PC-9 (cell line): ENCODE data around the gene CNGA1. TPM values are rescaled to one million over a fixed set of nuclear protein-coding genes. Genes with fewer than 3 reads are reported as not detected.
"Not testable (repeated sequence)": the region's sequence is repeated elsewhere in the genome, so short reads cannot be mapped to it uniquely, and the experiment has no call there.

Experiments used
- BruUV-seq: library from RNA; stranded (reverse); fragments of 400-500 nt; replicated peaks from 2 replicates; lab custom pipeline; 2021; lab: Mats Ljungman, UMichigan
- CTCF ChIA-PET: fragments of 300-600 bp; sonication (Branson Sonifier 250); formaldehyde crosslinking; loops from one replicate; lab custom pipeline; 2022; ENCODE audit warnings: antibody characterized with exemption; lab: Charles Lee
- POLR2A ChIA-PET: fragments of 300-600 bp; sonication (Branson Sonifier 250); formaldehyde crosslinking; loops from one replicate; lab custom pipeline; 2022; ENCODE audit warnings: antibody characterized with exemption; ENCODE audit not compliant: unreplicated experiment; lab: Charles Lee
- DNase-seq, 2 experiments: peaks; one replicate each; pipeline versions ENCODE4 v3.0.0 to v3.0.0-alpha.2; 2015 to 2022; ENCODE audit warnings: mixed read lengths in 1 of 2
- H2AFZ ChIP-seq: fragments of 200-600 bp; sonication (generic); 2 replicates; pipeline ENCODE4 v1.8.1; 2017; ENCODE audit warnings: antibody characterized with exemption
- H3F3A ChIP-seq: fragments of 200-600 bp; sonication (generic); 2 replicates; pipeline ENCODE4 v1.8.1; 2017; ENCODE audit warnings: antibody characterized with exemption, mild to moderate bottlenecking, low read depth; ENCODE audit not compliant: insufficient read depth
- H3K27ac ChIP-seq: fragments of 200-600 bp; sonication (generic); 2 replicates; pipeline ENCODE4 v1.6.1; 2016; ENCODE audit warnings: mixed run types
- H3K27me3 ChIP-seq: fragments of 200-600 bp; sonication (generic); 2 replicates; pipeline ENCODE4 v1.6.1; 2016; ENCODE audit warnings: low read depth, mixed run types; ENCODE audit not compliant: insufficient read depth
- H3K36me3 ChIP-seq: fragments of 200-600 bp; sonication (generic); 2 replicates; pipeline ENCODE4 v1.6.1; 2016; ENCODE audit warnings: low read depth, mixed run types
- H3K4me1 ChIP-seq: fragments of 200-600 bp; sonication (generic); replicated peaks from 2 replicates; pipeline ENCODE4 v1.6.1; 2016; ENCODE audit warnings: mixed run types; ENCODE audit not compliant: insufficient read depth
- H3K4me2 ChIP-seq: fragments of 200-600 bp; sonication (generic); 2 replicates; pipeline ENCODE4 v1.6.1; 2017; ENCODE audit warnings: mixed run types
- H3K4me3 ChIP-seq: fragments of 200-600 bp; sonication (generic); 2 replicates; pipeline ENCODE4 v1.6.1; 2016; ENCODE audit warnings: mixed run types
- H3K79me2 ChIP-seq: fragments of 200-600 bp; sonication (generic); 2 replicates; pipeline ENCODE4 v1.6.1; 2017; ENCODE audit warnings: low read depth, mixed run types
- H3K9me2 ChIP-seq: fragments of 200-600 bp; sonication (generic); 2 replicates; pipeline ENCODE4 v1.8.1; 2017; ENCODE audit warnings: mild to moderate bottlenecking; ENCODE audit not compliant: insufficient read depth
- H3K9me3 ChIP-seq: fragments of 200-600 bp; sonication (generic); 2 replicates; pipeline ENCODE4 v1.8.1; 2016; ENCODE audit warnings: low read depth; ENCODE audit not compliant: insufficient read depth
- H4K20me1 ChIP-seq: fragments of 200-600 bp; sonication (generic); 2 replicates; pipeline ENCODE4 v1.8.1; 2017; ENCODE audit not compliant: insufficient read depth
- EZH2 ChIP-seq: fragments of 200-600 bp; sonication (generic); IDR thresholded peaks from 2 replicates; pipeline ENCODE4 v1.8.0; 2017; ENCODE audit warnings: antibody characterized with exemption, low read depth
- intact Hi-C: fragments of 100-400 bp; cut with micrococcal nuclease; formaldehyde crosslinking; loops from one replicate; pipeline ENCODE4 v1.10.0; 2022; ENCODE audit not compliant: unreplicated experiment
- total RNA-seq: library from RNA; stranded (reverse); gene quantifications from 2 replicates; pipeline ENCODE4 v1.2.3, GENCODE V29; 2021
- TF ChIP-seq, protein P1 (sequence below): fragments of 200-600 bp; sonication (generic); conservative IDR thresholded peaks from 2 replicates; pipeline ENCODE4 v1.6.1; 2017; ENCODE audit warnings: mixed run types, antibody characterized with exemption, mild to moderate bottlenecking, moderate library complexity

The CNGA1 gene
- total RNA-seq, 1 experiment from 2014 or later: 1.8 TPM

DNA sequence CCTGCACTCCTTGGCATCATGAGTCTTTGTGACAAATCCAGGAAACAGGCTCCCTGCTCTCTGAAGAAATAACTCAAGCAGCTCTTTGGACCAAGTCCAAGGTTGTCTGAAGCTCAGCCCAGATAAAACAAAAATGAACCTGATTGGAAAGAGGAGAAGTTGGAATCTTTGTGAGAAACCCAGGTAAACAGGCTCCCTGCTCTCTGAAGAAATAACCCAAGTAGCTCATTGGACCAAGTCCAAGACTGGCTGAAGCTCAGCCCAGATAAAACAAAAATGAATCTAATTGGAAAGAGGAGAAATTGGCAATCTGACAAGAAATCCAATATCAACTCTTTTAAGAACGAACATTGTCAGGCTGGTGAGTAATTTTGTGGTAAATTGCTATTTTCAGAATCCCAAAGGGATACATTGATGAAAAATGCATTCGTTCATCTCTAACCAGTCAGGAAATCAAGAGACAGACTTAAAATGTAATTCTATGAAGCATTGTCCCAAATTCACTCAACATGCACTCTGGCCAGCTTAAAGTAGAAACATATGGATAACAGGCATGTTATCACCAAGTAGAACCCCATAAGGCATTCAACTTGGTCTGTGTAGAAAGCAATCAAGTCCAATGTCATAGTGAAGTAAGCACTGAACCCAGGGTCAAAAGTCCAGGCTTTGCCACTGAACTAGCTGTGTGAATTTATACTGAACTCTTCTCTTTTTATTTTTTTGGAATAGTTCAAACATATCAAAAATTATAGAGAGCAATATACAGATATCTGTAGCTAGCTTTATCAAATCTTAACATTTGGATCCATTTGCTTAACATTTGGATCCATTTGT lies 85.3 kb downstream of the CNGA1 start:
- Histone ChIP-seq H3K9me2 (no peaks in the 10 kb centered on the region), H3K27ac (no peak overlapping the region), H3K4me2 (no peak overlapping the region), H3K27me3 (no peaks in the 10 kb centered on the region), H2AFZ (no peak overlapping the region), H3K4me3 (no peak overlapping the region), H3K79me2 (no peaks in the 10 kb centered on the region), H4K20me1 (no peaks in the 10 kb centered on the region), H3K9me3 (no peaks in the 10 kb centered on the region), H3K36me3 (no peaks in the 10 kb centered on the region), H3K4me1 (no peaks in the 10 kb centered on the region), H3F3A (no peaks in the 10 kb centered on the region)
- ChIA-PET CTCF (interaction anchor here (0.6 kb wide), 1 partner anchor 360 kb away, joined by 3 read pairs; no protein-coding TSS in a partner anchor), POLR2A (no interaction called here)
- intact Hi-C loops: loop anchor here (5.0 kb wide), 1 partner anchor 244 kb away; no protein-coding TSS in a partner anchor
- BruUV-seq: no TSS peak
- DNase-seq: no peak
- TF ChIP-seq EZH2: no peak
- TF ChIP-seq, protein P1, sequence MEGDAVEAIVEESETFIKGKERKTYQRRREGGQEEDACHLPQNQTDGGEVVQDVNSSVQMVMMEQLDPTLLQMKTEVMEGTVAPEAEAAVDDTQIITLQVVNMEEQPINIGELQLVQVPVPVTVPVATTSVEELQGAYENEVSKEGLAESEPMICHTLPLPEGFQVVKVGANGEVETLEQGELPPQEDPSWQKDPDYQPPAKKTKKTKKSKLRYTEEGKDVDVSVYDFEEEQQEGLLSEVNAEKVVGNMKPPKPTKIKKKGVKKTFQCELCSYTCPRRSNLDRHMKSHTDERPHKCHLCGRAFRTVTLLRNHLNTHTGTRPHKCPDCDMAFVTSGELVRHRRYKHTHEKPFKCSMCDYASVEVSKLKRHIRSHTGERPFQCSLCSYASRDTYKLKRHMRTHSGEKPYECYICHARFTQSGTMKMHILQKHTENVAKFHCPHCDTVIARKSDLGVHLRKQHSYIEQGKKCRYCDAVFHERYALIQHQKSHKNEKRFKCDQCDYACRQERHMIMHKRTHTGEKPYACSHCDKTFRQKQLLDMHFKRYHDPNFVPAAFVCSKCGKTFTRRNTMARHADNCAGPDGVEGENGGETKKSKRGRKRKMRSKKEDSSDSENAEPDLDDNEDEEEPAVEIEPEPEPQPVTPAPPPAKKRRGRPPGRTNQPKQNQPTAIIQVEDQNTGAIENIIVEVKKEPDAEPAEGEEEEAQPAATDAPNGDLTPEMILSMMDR: no peak

DNA sequence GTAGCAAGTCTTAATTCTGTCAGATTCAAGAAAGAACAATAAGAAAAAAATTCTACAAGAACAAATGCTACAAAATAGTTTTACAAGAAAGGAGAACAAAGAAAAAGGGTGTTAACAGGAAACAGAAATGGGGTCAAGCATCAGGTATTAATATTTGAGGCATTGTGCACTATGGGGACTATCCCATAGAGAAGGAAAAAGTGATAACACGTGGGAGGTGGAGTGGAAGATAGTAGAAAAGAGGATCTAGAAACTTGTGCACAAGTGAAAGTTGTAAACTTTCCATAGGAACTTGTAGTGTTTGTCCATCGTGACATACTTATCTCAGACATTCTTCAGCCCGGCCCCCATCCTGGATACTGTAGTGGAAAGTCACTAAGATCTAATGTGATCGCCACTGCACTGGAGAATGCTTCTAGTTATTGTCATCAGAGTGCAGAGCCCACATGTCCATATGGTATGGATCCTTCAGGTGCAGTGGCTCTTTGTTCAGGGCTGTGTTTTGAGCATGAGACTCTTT lies 86.7 kb downstream of the CNGA1 start:
- H3K27ac ChIP-seq: no peak overlapping the region
- no peaks in the 10 kb centered on the region for H3K79me2 ChIP-seq
- no peaks in the 10 kb centered on the region for H3K4me1 ChIP-seq
- H3F3A ChIP-seq: no peaks in the 10 kb centered on the region
- no peak for DNase-seq
- H3K36me3 ChIP-seq: no peaks in the 10 kb centered on the region
- ChIA-PET POLR2A (no interaction called here), CTCF (no interaction called here)
- no peaks in the 10 kb centered on the region for H3K27me3 ChIP-seq
- no peak overlapping the region for H3K4me3 ChIP-seq
- BruUV-seq: no TSS peak
- no peak overlapping the region for H2AFZ ChIP-seq
- H3K9me3 ChIP-seq: no peaks in the 10 kb centered on the region
- H4K20me1 ChIP-seq: no peaks in the 10 kb centered on the region
- no peaks in the 10 kb centered on the region for H3K9me2 ChIP-seq
- intact Hi-C loops: loop anchor here (5.0 kb wide), 2 partner anchors 163 to 242 kb away; no protein-coding TSS in a partner anchor
- H3K4me2 ChIP-seq: no peak overlapping the region
- TF ChIP-seq, protein P1: no peak
- TF ChIP-seq EZH2: no peak

DNA sequence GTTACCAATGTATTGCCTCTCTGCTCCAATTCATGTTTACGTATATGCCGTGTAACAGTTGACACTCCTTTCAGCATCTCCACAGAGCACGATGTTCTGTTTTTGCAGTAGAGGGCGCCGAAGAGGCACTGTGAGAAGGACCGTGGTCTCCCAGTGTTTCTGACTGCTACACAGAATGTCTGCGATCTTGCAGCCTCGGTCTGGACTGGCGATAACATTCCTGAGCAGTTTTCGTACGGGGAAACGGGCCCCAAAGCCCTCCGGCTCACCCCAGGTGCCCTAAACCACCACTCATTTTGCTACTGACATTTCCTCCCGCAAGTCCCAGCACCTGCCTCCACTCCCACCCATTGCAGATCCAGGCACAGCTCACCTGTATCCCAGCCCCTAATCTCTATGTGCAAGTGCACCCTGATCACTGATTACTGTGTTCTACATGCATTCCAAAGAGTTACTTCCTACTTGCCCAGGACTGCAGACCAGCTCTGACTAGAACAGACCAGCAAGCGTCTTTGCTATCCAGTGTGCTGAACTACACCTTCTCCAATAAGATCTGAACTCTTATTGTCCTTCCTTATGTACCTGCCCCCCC lies 89.7 kb downstream of the CNGA1 start:
- no peak for TF ChIP-seq EZH2
- TF ChIP-seq, protein P1: peak; percentile 40
- no peaks in the 10 kb centered on the region for H3F3A ChIP-seq
- H3K9me3 ChIP-seq: no peaks in the 10 kb centered on the region; the same call in 1 of the 2 replicates
- H2AFZ ChIP-seq: no peak overlapping the region
- no peaks in the 10 kb centered on the region for H3K4me1 ChIP-seq
- H4K20me1 ChIP-seq: no peaks in the 10 kb centered on the region
- no peak overlapping the region for H3K27ac ChIP-seq
- ChIA-PET CTCF (no interaction called here), POLR2A (no interaction called here)
- DNase-seq: peak in 1 of 2 experiments; percentile 18
- H3K36me3 ChIP-seq: no peaks in the 10 kb centered on the region
- BruUV-seq: no TSS peak
- no peaks in the 10 kb centered on the region for H3K27me3 ChIP-seq
- intact Hi-C loops: loop anchor here (5.0 kb wide), 1 partner anchor 166 kb away; no protein-coding TSS in a partner anchor
- no peak overlapping the region for H3K4me3 ChIP-seq
- H3K9me2 ChIP-seq: no peaks in the 10 kb centered on the region
- H3K4me2 ChIP-seq: no peak overlapping the region
- H3K79me2 ChIP-seq: no peaks in the 10 kb centered on the region

DNA sequence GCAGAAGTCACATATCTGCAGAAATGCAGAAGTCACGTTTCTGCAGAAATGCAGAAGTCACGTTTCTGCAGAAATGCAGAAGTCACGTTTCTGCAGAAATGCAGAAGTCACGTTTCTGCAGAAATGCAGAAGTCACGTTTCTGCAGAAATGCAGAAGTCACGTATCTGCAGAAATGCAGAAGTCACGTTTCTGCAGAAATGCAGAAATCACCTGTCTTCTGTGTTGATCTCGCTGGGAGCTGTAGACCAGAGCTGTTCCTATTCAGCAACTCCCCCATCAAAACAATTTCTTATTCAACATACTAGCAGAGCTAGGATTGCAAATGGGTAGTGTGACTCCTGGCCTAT lies 93.2 kb downstream of the CNGA1 start:
- H3K36me3 ChIP-seq, BruUV-seq, H3K27ac ChIP-seq, H3F3A ChIP-seq, H3K9me2 ChIP-seq, POLR2A ChIA-PET, H3K4me2 ChIP-seq, H3K4me1 ChIP-seq, H4K20me1 ChIP-seq, intact Hi-C loops, H2AFZ ChIP-seq, CTCF ChIA-PET, H3K79me2 ChIP-seq, H3K9me3 ChIP-seq, H3K27me3 ChIP-seq, DNase-seq, H3K4me3 ChIP-seq: not testable (repeated sequence)
